DND-41 (cell line): Measurements from ENCODE around the gene SPTLC1.

Experiments
- EZH2 ChIP-seq: IDR thresholded peaks from 3 replicates; pipeline ENCODE4 v1.6.1; 2012; ENCODE audit warnings: borderline replicate concordance, low read depth, mild to moderate bottlenecking, moderate library complexity, low read length, inconsistent platforms; ENCODE audit not compliant: severe bottlenecking
- TF ChIP-seq, protein P1 (sequence below): IDR thresholded peaks from 2 replicates; pipeline ENCODE4 v1.5.1; 2012; ENCODE audit warnings: borderline replicate concordance, low read length, moderate library complexity, mild to moderate bottlenecking; ENCODE audit not compliant: poor library complexity, severe bottlenecking; ENCODE audit errors: extremely low read depth

DNA sequence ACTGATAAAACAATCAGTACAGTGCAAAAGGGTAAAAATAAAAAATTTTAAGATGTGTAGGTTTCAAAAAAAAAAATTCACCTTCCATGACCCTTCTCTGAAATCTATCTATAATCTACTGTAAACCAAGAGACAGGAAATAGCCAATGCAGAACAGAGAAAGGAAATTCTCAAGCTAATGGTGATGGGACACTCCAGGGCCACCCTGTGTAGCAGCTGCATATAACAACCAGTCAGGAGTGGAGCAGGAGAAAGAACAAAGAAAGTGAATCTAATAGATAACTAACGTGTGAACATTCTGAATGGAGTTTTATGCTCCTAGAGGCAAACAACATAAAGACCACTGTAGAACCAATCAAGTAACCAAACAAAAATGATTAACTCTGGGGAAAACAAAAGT is 16.6 kb downstream of the SPTLC1 start:
- TF ChIP-seq, protein P1, sequence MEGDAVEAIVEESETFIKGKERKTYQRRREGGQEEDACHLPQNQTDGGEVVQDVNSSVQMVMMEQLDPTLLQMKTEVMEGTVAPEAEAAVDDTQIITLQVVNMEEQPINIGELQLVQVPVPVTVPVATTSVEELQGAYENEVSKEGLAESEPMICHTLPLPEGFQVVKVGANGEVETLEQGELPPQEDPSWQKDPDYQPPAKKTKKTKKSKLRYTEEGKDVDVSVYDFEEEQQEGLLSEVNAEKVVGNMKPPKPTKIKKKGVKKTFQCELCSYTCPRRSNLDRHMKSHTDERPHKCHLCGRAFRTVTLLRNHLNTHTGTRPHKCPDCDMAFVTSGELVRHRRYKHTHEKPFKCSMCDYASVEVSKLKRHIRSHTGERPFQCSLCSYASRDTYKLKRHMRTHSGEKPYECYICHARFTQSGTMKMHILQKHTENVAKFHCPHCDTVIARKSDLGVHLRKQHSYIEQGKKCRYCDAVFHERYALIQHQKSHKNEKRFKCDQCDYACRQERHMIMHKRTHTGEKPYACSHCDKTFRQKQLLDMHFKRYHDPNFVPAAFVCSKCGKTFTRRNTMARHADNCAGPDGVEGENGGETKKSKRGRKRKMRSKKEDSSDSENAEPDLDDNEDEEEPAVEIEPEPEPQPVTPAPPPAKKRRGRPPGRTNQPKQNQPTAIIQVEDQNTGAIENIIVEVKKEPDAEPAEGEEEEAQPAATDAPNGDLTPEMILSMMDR, result no peak
- TF ChIP-seq EZH2, result no peak
